Thyroid gland (tissue), 4 donors: Measurements from ENCODE around the gene QSOX2. TPM values are rescaled to one million over a fixed set of nuclear protein-coding genes. Genes with fewer than 3 reads are reported as not detected.

ENCODE experiments used
- DNase-seq, 2 donors: peaks; one replicate each; pipeline ENCODE4 v3.0.0-alpha.2; 2019
- H3K27ac ChIP-seq, 3 donors: fragments of 200-600 bp; sonication (generic); 1 replicate in 2 of 3; 2 replicates in 1 of 3; pipeline ENCODE4 v1.5.1; 2016 to 2019; ENCODE audit warnings: mild to moderate bottlenecking in 1 of 3, moderate library complexity in 1 of 3
- H3K27me3 ChIP-seq: fragments of 200-600 bp; sonication (generic); one replicate; pipeline ENCODE4 v1.5.1; 2019
- H3K36me3 ChIP-seq, 2 donors: fragments of 200-600 bp; sonication (generic); one replicate each; pipeline ENCODE4 v1.5.1; 2016 to 2019
- H3K4me1 ChIP-seq, 2 donors: fragments of 200-600 bp; sonication (generic); one replicate each; pipeline ENCODE4 v1.5.1; 2017 to 2019
- H3K4me3 ChIP-seq, 3 donors: fragments of 200-600 bp; sonication (generic); replicated peaks in 1 of 3; 1 replicate in 2 of 3; 2 replicates in 1 of 3; pipeline ENCODE4 v1.5.1; 2016; ENCODE audit warnings: mild to moderate bottlenecking in 1 of 3
- H3K9me3 ChIP-seq: fragments of 200-600 bp; sonication (generic); one replicate; pipeline ENCODE4 v1.5.1; 2017
- CTCF ChIP-seq, 6 experiments: fragments of 200-600 bp in 3 of 6; fragments of 450-650 bp in 3 of 6; sonication (generic) in 3 of 6; IDR thresholded peaks; one replicate each; pipeline ENCODE4 v1.5.1; 2016 to 2019; ENCODE audit warnings: antibody characterized with exemption in 6 of 6, mild to moderate bottlenecking in 2 of 6, inconsistent platforms in 1 of 6, moderate library complexity in 1 of 6
- POLR2A ChIP-seq, 2 donors: fragments of 450-650 bp; IDR thresholded peaks; one replicate each; pipeline ENCODE4 v1.6.1; 2017; ENCODE audit warnings: antibody characterized with exemption in 2 of 2, mild to moderate bottlenecking in 2 of 2, moderate library complexity in 1 of 2
- WGBS, 2 donors: methylation state at CpG; one replicate each; pipeline ENCODE4 v1.1.5; 2017; 5-methylcytosine and 5-hydroxymethylcytosine counted together
- intact Hi-C: fragments of 100-400 bp; cut with DNase I; formaldehyde crosslinking; loops from one replicate; pipeline ENCODE4 v1.15.1; 2023
- total RNA-seq, 4 donors: library from RNA; depleted of rRNA; stranded (reverse); fragments of >200 nt; gene quantifications; one replicate each; pipeline ENCODE4 v1.2.3, GENCODE V29; 2016

Gene QSOX2
- total RNA-seq, 4 donors from 2014 or later: 8.9 to 19.1 (median 11.2) TPM

DNA sequence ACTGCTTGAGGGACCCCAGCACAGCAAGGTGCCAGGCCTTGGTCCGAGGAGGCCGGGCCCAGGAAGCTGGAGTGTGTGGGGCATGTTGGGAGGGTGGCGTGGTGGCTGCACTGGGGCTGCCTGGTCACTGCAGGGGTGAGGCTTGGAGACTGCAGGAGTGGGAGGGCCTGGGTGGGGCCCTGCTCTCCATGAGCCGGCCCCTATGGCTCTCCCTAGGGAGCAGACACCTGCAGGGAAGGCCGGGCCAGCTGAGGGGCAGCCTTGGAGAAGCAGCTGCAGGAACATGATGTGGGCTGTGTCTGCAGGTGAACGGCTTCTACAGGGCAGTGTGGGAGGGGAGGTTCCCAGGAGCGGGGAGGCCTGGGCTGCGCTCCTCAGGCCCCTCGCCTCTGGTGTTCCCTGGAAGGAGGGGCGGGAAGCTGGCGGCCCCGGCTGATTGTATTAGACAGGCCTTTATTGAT is 85.2 kb downstream of the QSOX2 start:
- intact Hi-C loops: no loop called here
- no peaks in the 10 kb centered on the region for H3K27me3 ChIP-seq
- no peak for TF ChIP-seq POLR2A (IDR thresholded peaks at IDR 0.05)
- TF ChIP-seq CTCF (IDR thresholded peaks at IDR 0.05): no peak
- H3K4me1 ChIP-seq: no peaks in the 10 kb centered on the region
- DNase-seq: no peak
- H3K4me3 ChIP-seq: no peak overlapping the region
- no peak overlapping the region for H3K27ac ChIP-seq
- no peaks in the 10 kb centered on the region for H3K9me3 ChIP-seq
- WGBS, 2 donors: 82% methylated on average over 7 to 10 of the region's 12 CpGs
- no peaks in the 10 kb centered on the region for H3K36me3 ChIP-seq

- Histone ChIP-seq H3K27ac (no peak overlapping the region), H3K36me3 (no peaks in the 10 kb centered on the region), H3K4me1 (no peaks in the 10 kb centered on the region), H3K9me3 (no peaks in the 10 kb centered on the region), H3K27me3 (no peaks in the 10 kb centered on the region), H3K4me3 (no peak overlapping the region)
- 88 to 90% methylated on average over 11 to 13 of the region's 16 CpGs for WGBS, 2 donors
- no peak for DNase-seq
- intact Hi-C loops: no loop called here
- TF ChIP-seq POLR2A (IDR thresholded peaks at IDR 0.05): no peak
- TF ChIP-seq CTCF (IDR thresholded peaks at IDR 0.05): no peak
These were observed 85.8 kb downstream of the QSOX2 start for GRCh38 chr9:136159851-136160250.

DNA sequence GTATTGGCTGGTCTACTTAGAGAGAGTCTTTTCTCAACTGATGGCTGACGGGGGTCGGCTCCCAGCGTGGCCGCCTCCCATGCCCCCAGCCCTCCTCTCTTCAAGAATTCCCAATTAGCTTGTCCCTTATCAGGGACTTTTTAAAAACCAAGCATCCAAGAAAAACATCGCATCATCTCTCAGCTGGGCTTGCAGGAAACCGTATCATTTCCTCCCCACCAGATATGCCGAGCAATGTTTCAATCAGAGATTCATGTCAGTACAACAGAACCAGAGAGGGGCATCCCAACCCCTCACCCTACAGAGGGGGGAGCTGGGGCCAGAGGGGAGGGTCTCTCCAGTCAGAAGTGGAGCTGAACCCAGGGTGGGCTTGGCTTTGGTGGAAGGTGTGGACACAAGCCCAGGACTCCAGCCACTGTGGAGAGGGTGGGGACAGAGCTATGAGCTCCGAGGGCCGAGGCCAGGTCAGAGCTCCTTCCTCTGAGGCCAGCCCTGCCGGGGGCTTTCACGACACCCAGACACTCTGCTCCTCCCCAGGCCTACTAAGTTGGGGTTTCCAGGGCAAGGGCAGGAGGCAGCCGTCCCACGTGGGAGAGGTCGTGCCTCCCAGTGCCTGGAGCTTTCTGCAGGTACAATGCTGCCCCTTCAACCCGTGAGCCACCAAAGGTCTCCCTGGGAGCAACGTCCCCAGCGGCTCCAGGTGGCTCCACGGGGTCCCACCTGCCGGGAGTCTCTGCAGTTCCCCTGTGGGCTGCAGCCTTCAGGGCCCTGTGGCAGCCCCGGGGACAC is 87.9 kb downstream of the QSOX2 start:
- Histone ChIP-seq H3K4me1 (no peaks in the 10 kb centered on the region), H3K36me3 (no peaks in the 10 kb centered on the region), H3K27ac (no peak overlapping the region), H3K4me3 (no peak overlapping the region), H3K9me3 (no peaks in the 10 kb centered on the region), H3K27me3 (no peaks in the 10 kb centered on the region)
- WGBS, 2 donors: 59 to 69% methylated on average over 7 to 13 of the region's 20 CpGs
- intact Hi-C loops: no loop called here
- no peak for DNase-seq
- TF ChIP-seq POLR2A (IDR thresholded peaks at IDR 0.05) (no peak), CTCF (IDR thresholded peaks at IDR 0.05) (no peak)

Other genes with a start within 250 kb of the QSOX2 start
- 10 to 100 TPM; 18.4 to 33.6 (median 22.4) TPM for gene NACC2, start 150.5 kb downstream of the QSOX2 start, total RNA-seq
- 10 to 100 TPM; 23.5 to 35.3 (median 25.6) TPM for gene TMEM250, start 126.9 kb downstream of the QSOX2 start, total RNA-seq
- gene LHX3, start 40.7 kb downstream of the QSOX2 start, total RNA-seq: not detected
- gene CCDC187, start 58.3 kb upstream of the QSOX2 start, total RNA-seq: 1 to 10 TPM; 5.2 to 9.1 (median 6.2) TPM
- gene GPSM1, start 81.7 kb upstream of the QSOX2 start, total RNA-seq: 10 to 100 TPM in 3 of 4 donors, 1 to 10 TPM in 1; 5.9 to 18.1 (median 12.2) TPM
- gene DNLZ, start 117.9 kb upstream of the QSOX2 start, total RNA-seq: 10 to 100 TPM; 16.2 to 58.4 (median 23.1) TPM
- gene CARD9, start 127.9 kb upstream of the QSOX2 start, total RNA-seq: 1 to 10 TPM in 1 of 4 donors, under 1 TPM in 3; 0.27 to 1.5 (median 0.74) TPM
- gene SNAPC4, start 154.4 kb upstream of the QSOX2 start, total RNA-seq: 1 to 10 TPM; 7.0 to 8.0 (median 7.5) TPM
- gene ENTR1, start 164.8 kb upstream of the QSOX2 start, total RNA-seq: 10 to 100 TPM; 27.9 to 46.1 (median 33.9) TPM
- 10 to 100 TPM; 28.8 to 48.2 (median 39.0) TPM for gene PMPCA, start 164.8 kb upstream of the QSOX2 start, total RNA-seq
- 10 to 100 TPM; 10.2 to 21.3 (median 13.4) TPM for gene INPP5E, start 194.0 kb upstream of the QSOX2 start, total RNA-seq
- gene SEC16A, start 237.2 kb upstream of the QSOX2 start, total RNA-seq: 10 to 100 TPM; 47.7 to 73.8 (median 62.5) TPM